ENCODE results near the gene CYB5R3.

The CYB5R3 gene

DNA sequence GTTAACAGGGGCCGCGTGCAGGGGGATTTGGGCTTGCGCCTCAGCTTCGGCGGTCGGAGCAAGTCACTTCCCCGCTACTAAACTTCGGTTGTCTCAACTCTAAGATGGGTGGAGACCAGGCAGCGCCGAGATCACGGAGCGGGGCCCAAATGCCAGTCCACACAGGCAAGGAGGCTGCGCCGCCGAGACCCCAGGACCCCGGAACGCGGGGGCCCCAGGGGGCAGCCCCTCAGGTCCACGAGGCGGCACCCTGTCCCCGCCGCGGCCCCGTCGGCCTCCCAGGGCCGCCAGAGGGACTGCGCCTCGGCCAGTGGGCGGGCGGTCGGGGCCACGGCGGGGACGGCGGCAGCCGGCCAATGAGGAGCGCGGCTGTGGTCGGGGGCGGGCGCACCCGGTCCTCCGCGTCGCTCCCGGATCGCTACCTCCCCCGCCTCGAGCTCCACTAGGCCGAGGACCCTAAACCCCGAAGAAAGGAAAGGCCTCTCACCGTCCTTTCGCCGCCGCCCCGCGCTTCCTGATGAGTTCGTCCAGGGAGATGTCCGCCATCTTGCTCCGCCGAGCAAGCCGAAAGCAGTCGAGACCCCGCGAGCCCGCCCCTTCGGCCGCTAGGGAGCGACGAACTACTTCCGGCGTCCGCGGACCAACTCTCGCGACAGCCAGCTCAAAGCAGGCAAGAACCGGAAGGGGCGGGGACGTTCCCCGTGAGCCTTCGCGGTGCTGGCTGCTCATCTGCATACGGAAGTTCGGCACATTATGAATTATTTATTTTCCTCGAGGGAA is 34.7 kb downstream of the CYB5R3 start, which contains the start of gene POLDIP3:
Gene POLDIP3, minus strand, starts transcription at position 572 of the 780 bp plus-strand sequence. Its CDS starts 26 bp downstream, at position 546.
- peak; percentile 80 for ATAC-seq
- TF ChIP-seq TOX (CRISPR knock-in tag; IDR thresholded peaks at IDR 0.05; ENCODE audit: borderline replicate concordance) (no peak), ZC3H10 (CRISPR knock-in tag; IDR thresholded peaks at IDR 0.05) (no peak), ISL1 (CRISPR knock-in tag; IDR thresholded peaks at IDR 0.05) (no peak)

DNA sequence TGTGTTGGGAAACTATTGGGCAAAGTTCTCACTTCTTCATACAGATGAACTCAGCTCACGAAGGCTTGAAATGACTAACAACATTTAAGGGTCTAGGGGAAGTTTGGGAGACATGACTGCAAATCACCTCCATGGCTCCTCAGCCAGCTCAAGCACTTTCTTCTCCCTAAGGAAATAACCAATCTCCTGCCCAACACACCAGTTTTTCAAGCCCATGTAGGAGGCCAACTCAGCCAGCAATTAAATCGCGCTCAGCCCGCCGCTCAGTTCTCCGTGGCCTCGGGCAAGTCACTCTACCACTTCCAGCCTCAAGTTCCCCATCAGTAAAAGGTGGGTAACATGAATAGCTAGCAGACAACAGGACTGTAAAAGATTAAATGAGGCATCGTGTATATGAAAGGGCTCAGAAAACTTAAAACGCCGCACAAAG is 35.3 kb downstream of the CYB5R3 start:
- no peak for ATAC-seq
- TF ChIP-seq OSR1 (CRISPR knock-in tag; IDR thresholded peaks at IDR 0.05) (no peak), CSDC2 (CRISPR knock-in tag; IDR thresholded peaks at IDR 0.05) (no peak), ZFP30 (CRISPR knock-in tag; IDR thresholded peaks at IDR 0.05) (no peak), TCF4 (CRISPR knock-in tag; IDR thresholded peaks at IDR 0.05; ENCODE audit: borderline replicate concordance) (no peak), ZC3H10 (CRISPR knock-in tag; IDR thresholded peaks at IDR 0.05) (no peak), ZNF8 (CRISPR knock-in tag; IDR thresholded peaks at IDR 0.05) (no peak), ARNTL (CRISPR knock-in tag; IDR thresholded peaks at IDR 0.05; ENCODE audit: borderline replicate concordance, low read depth) (no peak), GLIS3 (CRISPR knock-in tag; IDR thresholded peaks at IDR 0.05) (no peak), TOX (CRISPR knock-in tag; IDR thresholded peaks at IDR 0.05; ENCODE audit: borderline replicate concordance) (no peak), ZNF70 (CRISPR knock-in tag; IDR thresholded peaks at IDR 0.05) (no peak), RARB (CRISPR knock-in tag; IDR thresholded peaks at IDR 0.05) (no peak), ESRRG (CRISPR knock-in tag; IDR thresholded peaks at IDR 0.05) (no peak), PPARA (CRISPR knock-in tag; IDR thresholded peaks at IDR 0.05; ENCODE audit: borderline replicate concordance) (no peak)
- TF ChIP-seq, protein P1, sequence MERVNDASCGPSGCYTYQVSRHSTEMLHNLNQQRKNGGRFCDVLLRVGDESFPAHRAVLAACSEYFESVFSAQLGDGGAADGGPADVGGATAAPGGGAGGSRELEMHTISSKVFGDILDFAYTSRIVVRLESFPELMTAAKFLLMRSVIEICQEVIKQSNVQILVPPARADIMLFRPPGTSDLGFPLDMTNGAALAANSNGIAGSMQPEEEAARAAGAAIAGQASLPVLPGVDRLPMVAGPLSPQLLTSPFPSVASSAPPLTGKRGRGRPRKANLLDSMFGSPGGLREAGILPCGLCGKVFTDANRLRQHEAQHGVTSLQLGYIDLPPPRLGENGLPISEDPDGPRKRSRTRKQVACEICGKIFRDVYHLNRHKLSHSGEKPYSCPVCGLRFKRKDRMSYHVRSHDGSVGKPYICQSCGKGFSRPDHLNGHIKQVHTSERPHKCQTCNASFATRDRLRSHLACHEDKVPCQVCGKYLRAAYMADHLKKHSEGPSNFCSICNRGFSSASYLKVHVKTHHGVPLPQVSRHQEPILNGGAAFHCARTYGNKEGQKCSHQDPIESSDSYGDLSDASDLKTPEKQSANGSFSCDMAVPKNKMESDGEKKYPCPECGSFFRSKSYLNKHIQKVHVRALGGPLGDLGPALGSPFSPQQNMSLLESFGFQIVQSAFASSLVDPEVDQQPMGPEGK (CRISPR knock-in tag; IDR thresholded peaks at IDR 0.05; ENCODE audit: borderline replicate concordance), result no peak
- TF ChIP-seq, protein P2, sequence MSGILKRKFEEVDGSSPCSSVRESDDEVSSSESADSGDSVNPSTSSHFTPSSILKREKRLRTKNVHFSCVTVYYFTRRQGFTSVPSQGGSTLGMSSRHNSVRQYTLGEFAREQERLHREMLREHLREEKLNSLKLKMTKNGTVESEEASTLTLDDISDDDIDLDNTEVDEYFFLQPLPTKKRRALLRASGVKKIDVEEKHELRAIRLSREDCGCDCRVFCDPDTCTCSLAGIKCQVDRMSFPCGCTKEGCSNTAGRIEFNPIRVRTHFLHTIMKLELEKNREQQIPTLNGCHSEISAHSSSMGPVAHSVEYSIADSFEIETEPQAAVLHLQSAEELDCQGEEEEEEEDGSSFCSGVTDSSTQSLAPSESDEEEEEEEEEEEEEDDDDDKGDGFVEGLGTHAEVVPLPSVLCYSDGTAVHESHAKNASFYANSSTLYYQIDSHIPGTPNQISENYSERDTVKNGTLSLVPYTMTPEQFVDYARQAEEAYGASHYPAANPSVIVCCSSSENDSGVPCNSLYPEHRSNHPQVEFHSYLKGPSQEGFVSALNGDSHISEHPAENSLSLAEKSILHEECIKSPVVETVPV (CRISPR knock-in tag; IDR thresholded peaks at IDR 0.05), result no peak
- TF ChIP-seq, protein P3, sequence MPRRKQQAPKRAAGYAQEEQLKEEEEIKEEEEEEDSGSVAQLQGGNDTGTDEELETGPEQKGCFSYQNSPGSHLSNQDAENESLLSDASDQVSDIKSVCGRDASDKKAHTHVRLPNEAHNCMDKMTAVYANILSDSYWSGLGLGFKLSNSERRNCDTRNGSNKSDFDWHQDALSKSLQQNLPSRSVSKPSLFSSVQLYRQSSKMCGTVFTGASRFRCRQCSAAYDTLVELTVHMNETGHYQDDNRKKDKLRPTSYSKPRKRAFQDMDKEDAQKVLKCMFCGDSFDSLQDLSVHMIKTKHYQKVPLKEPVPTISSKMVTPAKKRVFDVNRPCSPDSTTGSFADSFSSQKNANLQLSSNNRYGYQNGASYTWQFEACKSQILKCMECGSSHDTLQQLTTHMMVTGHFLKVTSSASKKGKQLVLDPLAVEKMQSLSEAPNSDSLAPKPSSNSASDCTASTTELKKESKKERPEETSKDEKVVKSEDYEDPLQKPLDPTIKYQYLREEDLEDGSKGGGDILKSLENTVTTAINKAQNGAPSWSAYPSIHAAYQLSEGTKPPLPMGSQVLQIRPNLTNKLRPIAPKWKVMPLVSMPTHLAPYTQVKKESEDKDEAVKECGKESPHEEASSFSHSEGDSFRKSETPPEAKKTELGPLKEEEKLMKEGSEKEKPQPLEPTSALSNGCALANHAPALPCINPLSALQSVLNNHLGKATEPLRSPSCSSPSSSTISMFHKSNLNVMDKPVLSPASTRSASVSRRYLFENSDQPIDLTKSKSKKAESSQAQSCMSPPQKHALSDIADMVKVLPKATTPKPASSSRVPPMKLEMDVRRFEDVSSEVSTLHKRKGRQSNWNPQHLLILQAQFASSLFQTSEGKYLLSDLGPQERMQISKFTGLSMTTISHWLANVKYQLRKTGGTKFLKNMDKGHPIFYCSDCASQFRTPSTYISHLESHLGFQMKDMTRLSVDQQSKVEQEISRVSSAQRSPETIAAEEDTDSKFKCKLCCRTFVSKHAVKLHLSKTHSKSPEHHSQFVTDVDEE (CRISPR knock-in tag; IDR thresholded peaks at IDR 0.05), result no peak
- TF ChIP-seq, protein P4, sequence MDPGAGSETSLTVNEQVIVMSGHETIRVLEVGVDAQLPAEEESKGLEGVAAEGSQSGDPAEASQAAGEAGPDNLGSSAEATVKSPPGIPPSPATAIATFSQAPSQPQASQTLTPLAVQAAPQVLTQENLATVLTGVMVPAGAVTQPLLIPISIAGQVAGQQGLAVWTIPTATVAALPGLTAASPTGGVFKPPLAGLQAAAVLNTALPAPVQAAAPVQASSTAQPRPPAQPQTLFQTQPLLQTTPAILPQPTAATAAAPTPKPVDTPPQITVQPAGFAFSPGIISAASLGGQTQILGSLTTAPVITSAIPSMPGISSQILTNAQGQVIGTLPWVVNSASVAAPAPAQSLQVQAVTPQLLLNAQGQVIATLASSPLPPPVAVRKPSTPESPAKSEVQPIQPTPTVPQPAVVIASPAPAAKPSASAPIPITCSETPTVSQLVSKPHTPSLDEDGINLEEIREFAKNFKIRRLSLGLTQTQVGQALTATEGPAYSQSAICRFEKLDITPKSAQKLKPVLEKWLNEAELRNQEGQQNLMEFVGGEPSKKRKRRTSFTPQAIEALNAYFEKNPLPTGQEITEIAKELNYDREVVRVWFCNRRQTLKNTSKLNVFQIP (CRISPR knock-in tag; IDR thresholded peaks at IDR 0.05; ENCODE audit: borderline replicate concordance, low read depth), result no peak

DNA sequence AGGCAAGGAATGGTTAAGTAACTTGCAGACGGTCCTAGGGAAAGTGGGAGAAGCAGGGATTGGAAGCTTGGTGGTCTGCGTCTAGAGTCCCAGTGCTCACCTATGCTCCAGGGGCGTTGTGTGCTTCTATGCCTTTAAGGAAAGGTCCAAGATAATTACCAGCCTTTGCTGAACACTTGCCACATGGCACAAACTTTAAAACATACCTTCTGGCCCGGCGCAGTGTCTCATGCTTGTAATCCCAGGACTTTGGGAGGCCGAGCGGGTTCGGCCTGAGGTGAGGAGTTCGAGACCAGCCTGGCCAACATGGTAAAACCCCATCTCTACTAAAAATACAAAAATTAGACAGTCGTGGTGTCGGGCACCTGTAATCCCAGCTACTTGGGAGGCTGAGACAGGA is 36.9 kb downstream of the CYB5R3 start:
- TF ChIP-seq, protein P1 (CRISPR knock-in tag; IDR thresholded peaks at IDR 0.05; ENCODE audit: borderline replicate concordance), result no peak
- TF ChIP-seq RARB (CRISPR knock-in tag; IDR thresholded peaks at IDR 0.05) (no peak), TOX (CRISPR knock-in tag; IDR thresholded peaks at IDR 0.05; ENCODE audit: borderline replicate concordance) (no peak), OSR1 (CRISPR knock-in tag; IDR thresholded peaks at IDR 0.05) (no peak), PPARA (CRISPR knock-in tag; IDR thresholded peaks at IDR 0.05; ENCODE audit: borderline replicate concordance) (no peak), CSDC2 (CRISPR knock-in tag; IDR thresholded peaks at IDR 0.05) (no peak), ESRRG (CRISPR knock-in tag; IDR thresholded peaks at IDR 0.05) (no peak)
- TF ChIP-seq, protein P3 (CRISPR knock-in tag; IDR thresholded peaks at IDR 0.05), result no peak
- TF ChIP-seq, protein P2 (CRISPR knock-in tag; IDR thresholded peaks at IDR 0.05), result no peak
- TF ChIP-seq, protein P4 (CRISPR knock-in tag; IDR thresholded peaks at IDR 0.05; ENCODE audit: borderline replicate concordance, low read depth), result no peak
- no peak for ATAC-seq

Data from SK-N-SH treated with all-trans-retinoic acid at 6 μM for 48 hours (cell line).